Sciatic nerve (tissue), 2 donors: ENCODE measurements around the gene CRYBA1. TPM values are rescaled to one million over a fixed set of nuclear protein-coding genes. Genes with fewer than 3 reads are reported as not detected.
"Not testable (repeated sequence)": the region's sequence is repeated elsewhere in the genome, so short reads cannot be mapped to it uniquely, and the experiment has no call there.

Experiments
- ATAC-seq: fragments of 200-7000 bp; cut with Tn5 transposase; one replicate; pipeline ENCODE4 v1.9.1; 2020; ENCODE audit warnings: mild to moderate bottlenecking, moderate library complexity
- DNase-seq: peaks from one replicate; pipeline ENCODE4 v3.0.0-alpha.2; 2020; ENCODE audit warnings: low spot score
- intact Hi-C: fragments of 100-400 bp; cut with DNase I; formaldehyde crosslinking; loops from one replicate; pipeline ENCODE4 v1.14.2; 2022
- total RNA-seq: library from RNA; stranded (reverse); fragmentation: NEBNext Ultra II Directional; extraction: Animal tissue kit (Norgen Biotek cat#: 25700); gene quantifications from one replicate; pipeline ENCODE4 v1.2.1, GENCODE V29; 2021
- donor health status: DM: no; HTN: no; CAD: no.
- donor health status: DM: no; HTN: no; CAD: no.

CRYBA1 gene
- total RNA-seq = not detected

GRCh38 chr17:29246628-29247027 is at the start of gene CRYBA1:
Gene CRYBA1 (plus strand): TSS chr17:29246859. CDS start chr17:29246864, 5 bp downstream.
- intact Hi-C loops = no loop called here
- no peak for DNase-seq
- no peak for ATAC-seq

GRCh38 chr17:29197516-29198272 is 49.0 kb upstream of the CRYBA1 start:
- DNase-seq (no peak), ATAC-seq (no peak)
- intact Hi-C loops = no loop called here

- ATAC-seq, intact Hi-C loops, DNase-seq: not testable (repeated sequence)
These were observed 42.4 kb upstream of the CRYBA1 start for GRCh38 chr17:29204068-29204804.

GRCh38 chr17:29205047-29205446 is 41.6 kb upstream of the CRYBA1 start:
- ATAC-seq (no peak), DNase-seq (no peak)
- intact Hi-C loops = no loop called here

GRCh38 chr17:29207975-29208374 is 38.7 kb upstream of the CRYBA1 start:
- intact Hi-C loops = no loop called here
- DNase-seq = no peak
- no peak for ATAC-seq

- intact Hi-C loops = no loop called here
- DNase-seq (no peak), ATAC-seq (no peak)
These were observed 37.6 kb upstream of the CRYBA1 start for GRCh38 chr17:29209073-29209472.

- ATAC-seq = no peak
- DNase-seq = no peak
- intact Hi-C loops = no loop called here
These were observed 35.8 kb upstream of the CRYBA1 start for GRCh38 chr17:29210879-29211278.

- DNase-seq = no peak
- no peak for ATAC-seq
- intact Hi-C loops = no loop called here
These were observed 34.5 kb upstream of the CRYBA1 start for GRCh38 chr17:29212094-29212631.

GRCh38 chr17:29212681-29213121 is 34.0 kb upstream of the CRYBA1 start:
- intact Hi-C loops = no loop called here
- DNase-seq (no peak), ATAC-seq (peak; percentile 60)

GRCh38 chr17:29214215-29215146 is 32.2 kb upstream of the CRYBA1 start:
- intact Hi-C loops = loop anchor here (5.0 kb wide), 1 partner anchor 67 kb away; no protein-coding TSS in a partner anchor
- ATAC-seq = no peak
- DNase-seq = no peak

- DNase-seq (no peak), ATAC-seq (no peak)
- intact Hi-C loops = loop anchor here (5.0 kb wide), 1 partner anchor 68 kb away; no protein-coding TSS in a partner anchor
These were observed 31.5 kb upstream of the CRYBA1 start for GRCh38 chr17:29215174-29215573.

- DNase-seq = no peak
- ATAC-seq = no peak
- intact Hi-C loops = loop anchor here (5.0 kb wide), 1 partner anchor 68 kb away; no protein-coding TSS in a partner anchor
These were observed 30.9 kb upstream of the CRYBA1 start for GRCh38 chr17:29215717-29216116.

- no peak for ATAC-seq
- intact Hi-C loops = loop anchor here (5.0 kb wide), 1 partner anchor 69 kb away; no protein-coding TSS in a partner anchor
- DNase-seq = no peak
These were observed 30.5 kb upstream of the CRYBA1 start for GRCh38 chr17:29216181-29216580.

- no peak for ATAC-seq
- no peak for DNase-seq
- intact Hi-C loops = loop anchor here (5.0 kb wide), 1 partner anchor 70 kb away; no protein-coding TSS in a partner anchor
These were observed 29.8 kb upstream of the CRYBA1 start for GRCh38 chr17:29216856-29217255.

GRCh38 chr17:29219378-29220047 is 27.1 kb upstream of the CRYBA1 start:
- intact Hi-C loops = loop anchor here (5.0 kb wide), 1 partner anchor 72 kb away; no protein-coding TSS in a partner anchor
- peak; percentile 95 for ATAC-seq
- DNase-seq = peak; percentile 89

GRCh38 chr17:29221338-29221737 is 25.3 kb upstream of the CRYBA1 start:
- DNase-seq, intact Hi-C loops, ATAC-seq: not testable (repeated sequence)

- intact Hi-C loops = no loop called here
These were observed 21.3 kb upstream of the CRYBA1 start for GRCh38 chr17:29225396-29225795.

GRCh38 chr17:29233301-29233700 is 13.4 kb upstream of the CRYBA1 start:
- intact Hi-C loops = no loop called here
- ATAC-seq = no peak

More at GRCh38 chr17:29225396-29225795, 21.3 kb upstream of the CRYBA1 start:
- no peak for DNase-seq
- ATAC-seq = no peak

More at GRCh38 chr17:29233301-29233700, 13.4 kb upstream of the CRYBA1 start:
- DNase-seq = no peak
